GM12875 (cell line): Measurements from ENCODE around the gene C1QTNF9.

Experiments used
- H3K4me3 ChIP-seq: one replicate; pipeline ENCODE4 v1.5.1; 2011; ENCODE audit warnings: low read depth, low read length, control low read depth
- TF ChIP-seq, protein P1 (sequence below): IDR thresholded peaks from 2 replicates; pipeline ENCODE4 v1.5.1; 2011; ENCODE audit warnings: low read depth, mild to moderate bottlenecking, control low read depth, inconsistent platforms, low read length, moderate library complexity, borderline replicate concordance; ENCODE audit not compliant: insufficient read depth

The C1QTNF9 gene

DNA sequence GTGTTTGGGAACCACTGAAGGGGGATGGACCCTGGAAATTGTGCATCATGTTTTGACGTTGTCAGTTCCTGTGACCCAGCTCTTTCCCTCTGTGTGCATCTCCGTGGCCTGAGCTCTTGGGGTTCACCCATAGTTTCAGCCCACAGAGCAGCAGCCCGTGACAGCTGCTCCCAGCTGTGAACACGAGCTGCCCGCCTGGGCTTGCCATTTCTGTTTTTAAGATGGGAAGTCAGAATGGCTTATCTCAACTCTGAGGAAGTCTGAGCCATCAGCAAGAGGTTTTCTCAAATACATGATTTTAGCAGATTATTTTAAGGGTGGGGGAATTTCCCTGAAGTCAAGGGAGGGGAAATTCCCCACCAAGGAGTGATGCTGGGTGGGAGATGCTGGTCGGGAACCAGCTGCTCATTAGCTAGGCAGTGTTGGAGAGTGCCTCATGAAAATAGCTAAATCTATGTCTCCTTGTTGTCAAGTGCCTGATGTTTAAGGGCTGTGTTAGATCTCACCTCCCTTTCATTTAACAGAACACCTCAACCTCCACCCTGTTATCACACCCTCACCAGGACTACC is 34.8 kb upstream of the C1QTNF9 start:
- no peak overlapping the region for H3K4me3 ChIP-seq
- TF ChIP-seq, protein P1, sequence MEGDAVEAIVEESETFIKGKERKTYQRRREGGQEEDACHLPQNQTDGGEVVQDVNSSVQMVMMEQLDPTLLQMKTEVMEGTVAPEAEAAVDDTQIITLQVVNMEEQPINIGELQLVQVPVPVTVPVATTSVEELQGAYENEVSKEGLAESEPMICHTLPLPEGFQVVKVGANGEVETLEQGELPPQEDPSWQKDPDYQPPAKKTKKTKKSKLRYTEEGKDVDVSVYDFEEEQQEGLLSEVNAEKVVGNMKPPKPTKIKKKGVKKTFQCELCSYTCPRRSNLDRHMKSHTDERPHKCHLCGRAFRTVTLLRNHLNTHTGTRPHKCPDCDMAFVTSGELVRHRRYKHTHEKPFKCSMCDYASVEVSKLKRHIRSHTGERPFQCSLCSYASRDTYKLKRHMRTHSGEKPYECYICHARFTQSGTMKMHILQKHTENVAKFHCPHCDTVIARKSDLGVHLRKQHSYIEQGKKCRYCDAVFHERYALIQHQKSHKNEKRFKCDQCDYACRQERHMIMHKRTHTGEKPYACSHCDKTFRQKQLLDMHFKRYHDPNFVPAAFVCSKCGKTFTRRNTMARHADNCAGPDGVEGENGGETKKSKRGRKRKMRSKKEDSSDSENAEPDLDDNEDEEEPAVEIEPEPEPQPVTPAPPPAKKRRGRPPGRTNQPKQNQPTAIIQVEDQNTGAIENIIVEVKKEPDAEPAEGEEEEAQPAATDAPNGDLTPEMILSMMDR: no peak

DNA sequence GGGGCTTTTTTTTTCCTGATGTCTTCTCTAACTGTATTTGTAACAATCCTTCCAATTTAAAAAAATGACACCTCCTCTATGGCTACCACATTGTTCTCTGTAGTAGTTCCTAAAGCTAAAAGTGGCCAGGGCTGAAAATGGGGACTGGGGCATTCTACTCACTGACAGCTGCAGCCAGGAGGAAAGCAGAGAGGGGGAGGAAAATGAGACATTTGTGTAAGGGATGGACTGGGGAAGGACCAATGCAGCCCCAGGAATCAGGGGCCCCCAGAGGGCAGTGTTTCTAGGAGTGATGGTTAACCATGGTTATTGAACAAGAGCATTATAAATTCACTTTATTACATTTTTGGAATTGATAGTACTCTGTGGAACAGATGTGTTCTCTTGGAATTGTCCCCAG is 34.3 kb upstream of the C1QTNF9 start:
- no peak overlapping the region for H3K4me3 ChIP-seq
- TF ChIP-seq, protein P1: no peak

DNA sequence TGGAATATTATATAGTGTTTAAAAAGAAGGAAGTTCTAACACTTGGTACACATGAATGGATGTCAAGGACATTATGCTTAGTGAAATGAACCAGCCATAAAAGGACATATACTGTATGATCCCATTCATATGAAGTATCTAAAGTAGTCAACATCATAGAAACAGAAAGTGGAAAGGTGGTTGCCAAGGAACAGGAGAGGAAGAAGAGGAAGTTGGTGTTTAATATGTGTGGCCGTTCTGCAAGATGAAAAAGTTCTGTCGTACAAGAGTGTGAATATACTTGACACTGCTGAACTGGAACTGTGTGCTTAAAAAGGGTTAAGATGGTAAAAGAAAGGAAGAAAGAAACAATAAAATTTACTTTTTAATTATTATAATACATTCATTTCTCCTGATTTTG is 33.1 kb upstream of the C1QTNF9 start:
- H3K4me3 ChIP-seq: no peak overlapping the region
- TF ChIP-seq, protein P1: no peak

DNA sequence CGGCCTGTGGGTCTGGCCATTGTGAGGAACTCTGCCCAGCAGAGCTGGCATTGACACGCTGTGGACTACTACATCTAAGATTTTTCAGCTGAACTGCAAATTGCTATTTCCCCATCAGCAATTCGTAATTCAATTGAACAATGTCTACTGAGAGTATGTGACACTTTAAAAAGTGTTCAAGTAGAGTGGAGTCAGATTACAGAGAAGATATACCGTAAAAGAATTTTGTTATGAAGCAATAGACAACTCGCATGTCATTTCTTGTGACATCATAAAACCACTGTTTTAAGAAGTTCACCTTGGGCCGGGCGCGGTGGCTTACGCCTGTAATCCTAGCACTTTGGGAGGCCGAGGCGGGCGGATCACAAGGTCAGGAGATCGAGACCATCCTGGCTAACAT is 32.5 kb upstream of the C1QTNF9 start:
- no peak overlapping the region for H3K4me3 ChIP-seq
- TF ChIP-seq, protein P1: no peak

DNA sequence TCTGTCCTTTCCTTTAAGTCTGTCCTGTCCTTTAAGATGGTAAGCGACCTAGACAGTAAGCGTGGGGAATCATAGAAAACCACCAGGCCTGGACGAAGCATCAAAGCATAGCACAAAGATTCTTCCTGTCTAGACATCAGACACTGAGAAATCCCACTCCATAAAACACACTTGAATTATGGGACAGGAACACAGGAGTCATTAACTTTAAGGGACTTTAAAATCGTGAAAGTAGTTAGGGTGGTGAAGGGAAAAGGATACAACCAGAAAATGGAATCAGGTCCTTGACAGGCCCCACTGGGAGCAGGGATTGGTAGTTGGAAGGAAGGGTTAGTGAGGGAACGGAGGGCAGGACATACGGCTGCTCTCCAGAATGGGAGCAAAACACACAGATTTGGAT is 31.6 kb upstream of the C1QTNF9 start:
- TF ChIP-seq, protein P1: no peak

DNA sequence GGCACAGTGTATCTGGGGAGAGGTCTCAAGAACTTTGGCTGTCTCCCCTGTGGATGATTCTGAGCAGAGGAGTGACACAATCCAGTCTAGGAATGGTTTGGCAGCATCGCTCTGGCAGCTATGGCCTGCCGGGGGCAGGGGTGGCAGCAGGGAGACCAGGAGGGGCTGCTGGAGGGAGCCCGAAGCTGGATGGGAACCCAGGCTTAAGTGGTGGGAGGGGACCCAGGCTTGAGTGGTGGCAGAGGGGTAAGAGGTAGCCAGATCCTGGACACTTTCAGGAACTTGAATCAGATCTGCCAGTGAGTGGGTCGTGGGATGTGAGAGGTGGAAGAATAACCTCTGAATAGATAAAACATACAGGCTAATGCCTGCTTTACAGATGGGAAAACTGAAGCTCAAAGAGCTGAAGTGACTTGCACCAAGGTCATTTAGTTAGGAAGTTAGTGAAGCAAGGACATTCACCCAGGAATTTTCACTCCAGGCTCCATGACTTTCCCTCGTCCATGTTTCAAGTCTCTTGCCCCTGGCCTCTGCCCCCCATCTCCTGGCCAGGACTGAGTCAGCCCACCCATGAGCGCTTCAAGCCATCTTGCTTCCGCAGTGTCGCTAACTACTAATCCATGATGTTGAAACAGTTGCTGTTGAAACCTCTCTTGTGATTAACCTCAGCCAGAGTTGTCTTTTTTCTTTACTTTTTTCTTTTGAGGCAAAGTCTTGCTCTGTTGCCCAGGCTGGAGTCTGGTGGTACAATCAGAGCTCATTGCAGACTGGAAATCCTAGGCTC is 29.9 kb upstream of the C1QTNF9 start:
- TF ChIP-seq, protein P1: no peak
- H3K4me3 ChIP-seq: no peak overlapping the region

More for the DNA sequence above, 31.6 kb upstream of the C1QTNF9 start:
- no peak overlapping the region for H3K4me3 ChIP-seq

DNA sequence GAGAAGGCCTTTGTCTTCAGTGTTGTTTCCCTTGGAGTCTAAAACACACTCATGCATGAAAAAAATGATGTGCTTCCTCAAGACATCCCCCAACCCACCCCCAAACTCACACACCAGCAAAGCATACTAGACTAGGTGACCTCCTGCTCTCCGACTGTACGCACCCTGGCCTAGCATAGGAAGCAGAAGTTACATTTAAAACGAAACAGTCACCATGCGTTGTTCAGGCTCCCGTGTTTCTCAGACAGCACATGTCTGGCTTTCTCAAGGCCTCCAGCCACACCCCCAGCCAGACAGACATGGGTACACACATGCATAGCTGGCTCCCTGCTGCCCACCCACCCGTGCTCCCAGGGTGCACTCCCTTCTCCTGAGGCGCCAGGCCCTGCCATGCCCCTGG is 28.7 kb upstream of the C1QTNF9 start:
- no peak overlapping the region for H3K4me3 ChIP-seq
- TF ChIP-seq, protein P1: no peak
